Stimulated activated CD8-positive, alpha-beta memory T cell treated with anti-CD3 and anti-CD28 coated beads, Interleukin-4, amount 100 ng/mL, for 24 hours (primary cell): ENCODE results near the gene IGF1R.

Experiments used
- DNase-seq: peaks from one replicate; pipeline ENCODE4 v3.0.0-alpha.2; 2020; ENCODE audit warnings: low read depth

The IGF1R gene

GRCh38 chr15:98671060-98672008, 23.0 kb downstream of the IGF1R start:
- DNase-seq = no peak

DNA sequence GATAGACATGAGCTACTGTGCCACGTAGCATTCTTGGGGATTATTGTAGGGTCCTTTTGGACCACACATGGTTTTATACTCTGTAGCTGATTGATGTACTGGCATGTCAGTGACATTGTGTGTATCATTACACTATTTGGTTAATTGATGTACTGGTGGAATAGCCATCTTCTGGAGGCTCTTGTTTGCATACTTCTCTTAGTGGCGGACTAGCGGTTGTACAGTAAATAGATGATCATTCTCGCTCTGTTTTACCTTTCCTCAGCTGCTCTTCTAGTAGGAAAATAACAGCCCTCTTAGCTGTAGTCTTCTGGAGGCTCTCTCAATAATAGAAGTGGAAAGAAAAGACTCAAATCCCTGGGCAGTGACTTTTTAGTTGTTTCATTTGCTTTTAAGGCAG, 24.8 kb downstream of the IGF1R start:
- no peak for DNase-seq

DNA sequence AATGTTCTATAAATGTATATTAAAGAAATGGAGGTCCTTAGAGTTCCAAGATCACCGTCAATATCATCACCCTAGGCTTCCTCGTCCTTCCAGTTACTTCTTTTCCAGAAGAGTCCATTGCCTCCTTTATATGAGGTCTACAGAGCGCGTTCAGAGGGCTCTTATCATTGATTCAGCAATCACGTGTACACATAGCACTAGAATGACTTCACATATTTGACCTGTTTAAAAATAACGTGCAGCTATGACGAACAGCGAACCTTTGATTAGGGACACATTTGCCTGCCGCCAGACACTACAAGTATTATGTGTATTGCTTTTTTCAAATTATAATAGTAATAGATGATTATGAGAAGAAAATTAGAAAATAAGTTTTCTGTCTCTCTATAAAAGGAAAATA, 26.0 kb downstream of the IGF1R start:
- DNase-seq = no peak

DNA sequence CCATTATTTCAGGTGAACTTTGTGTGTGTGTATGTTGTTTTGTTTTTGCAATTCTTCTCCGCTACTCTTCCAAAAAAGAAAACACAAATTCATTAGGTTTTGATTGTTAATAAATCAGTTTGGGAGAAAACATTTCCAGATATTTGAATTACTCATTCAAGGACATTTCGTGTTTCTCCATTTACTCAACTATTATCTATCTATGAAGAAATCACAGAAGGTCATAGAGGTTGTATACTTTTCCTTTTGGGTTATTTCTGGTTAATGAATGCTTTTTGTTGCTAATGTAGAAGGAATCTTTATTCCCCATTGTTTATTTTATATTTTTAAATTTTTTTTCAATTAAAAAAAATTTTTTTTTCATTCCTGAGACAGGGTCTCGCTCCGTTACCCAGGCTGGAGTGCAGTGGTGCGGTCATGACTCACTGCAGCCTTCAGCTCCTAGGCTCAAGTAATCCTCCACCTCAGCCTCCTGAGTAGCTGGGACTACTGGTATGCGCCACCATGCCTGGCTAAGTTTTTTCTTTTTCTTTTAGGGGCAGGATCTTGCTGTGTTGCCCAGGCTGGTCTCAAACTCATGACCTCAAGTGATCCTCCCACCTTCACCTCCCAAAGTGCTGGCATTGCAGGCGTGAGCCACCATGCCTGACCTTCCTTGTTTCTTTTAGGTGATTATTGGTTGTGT, 28.4 kb downstream of the IGF1R start:
- DNase-seq = no peak

- no peak for DNase-seq
Observed at GRCh38 chr15:98677345-98678059, 29.2 kb downstream of the IGF1R start.

GRCh38 chr15:98678484-98678883, 30.1 kb downstream of the IGF1R start:
- no peak for DNase-seq

GRCh38 chr15:98681061-98681460, 32.7 kb downstream of the IGF1R start:
- DNase-seq = no peak

DNA sequence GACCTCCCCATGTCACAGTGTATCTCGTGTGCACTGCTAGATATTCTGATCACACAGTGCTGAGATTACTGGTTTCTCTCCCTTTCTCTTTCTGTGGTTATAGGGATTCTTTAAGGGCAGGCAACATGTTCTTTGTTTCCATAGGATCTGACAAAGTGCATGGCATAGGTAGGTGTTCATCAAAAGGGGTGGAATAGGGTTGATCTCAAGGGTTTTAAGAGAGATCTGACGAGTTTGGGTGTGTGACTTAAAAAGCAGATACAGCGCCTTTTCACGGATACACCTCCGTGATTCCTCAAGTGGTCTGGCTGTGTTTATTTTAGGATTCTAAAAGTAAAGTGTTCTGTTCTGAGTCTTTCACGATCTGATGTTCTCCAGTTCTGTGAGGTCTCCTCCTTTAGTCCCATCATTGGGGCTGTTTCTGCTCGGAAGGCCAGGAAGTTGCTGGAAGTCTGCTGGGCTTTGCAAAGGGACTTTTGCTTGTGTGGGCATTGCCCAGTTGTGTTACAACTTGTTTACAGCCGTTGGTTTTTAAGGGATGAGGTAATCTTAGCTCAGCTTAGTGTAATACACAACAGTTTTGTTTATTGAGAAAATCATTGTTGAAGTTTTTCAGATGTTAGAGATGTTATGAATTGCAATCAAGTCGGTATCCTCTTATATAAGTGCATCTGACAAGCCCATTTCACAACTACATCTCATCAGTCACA, 34.8 kb downstream of the IGF1R start:
- DNase-seq = no peak

DNA sequence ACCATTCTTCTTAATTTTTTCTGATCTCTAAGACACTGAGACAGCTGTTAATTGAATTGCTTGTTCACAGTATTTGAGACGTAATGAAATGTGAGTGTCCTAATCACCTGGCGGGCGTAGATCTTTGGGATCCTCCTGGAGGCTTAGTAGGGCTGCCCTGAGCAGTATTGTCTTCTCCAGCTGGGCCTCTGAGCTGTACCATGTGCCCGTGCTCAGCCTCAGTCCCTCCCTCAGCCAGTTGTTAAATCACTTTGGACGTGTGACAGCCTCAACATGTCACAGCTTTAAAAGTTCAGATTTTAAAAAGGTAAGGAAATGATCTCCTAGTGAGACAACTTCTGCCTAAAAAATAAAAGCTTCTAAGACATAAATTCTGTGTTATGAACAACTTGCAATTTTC, 35.5 kb downstream of the IGF1R start:
- DNase-seq = no peak

DNA sequence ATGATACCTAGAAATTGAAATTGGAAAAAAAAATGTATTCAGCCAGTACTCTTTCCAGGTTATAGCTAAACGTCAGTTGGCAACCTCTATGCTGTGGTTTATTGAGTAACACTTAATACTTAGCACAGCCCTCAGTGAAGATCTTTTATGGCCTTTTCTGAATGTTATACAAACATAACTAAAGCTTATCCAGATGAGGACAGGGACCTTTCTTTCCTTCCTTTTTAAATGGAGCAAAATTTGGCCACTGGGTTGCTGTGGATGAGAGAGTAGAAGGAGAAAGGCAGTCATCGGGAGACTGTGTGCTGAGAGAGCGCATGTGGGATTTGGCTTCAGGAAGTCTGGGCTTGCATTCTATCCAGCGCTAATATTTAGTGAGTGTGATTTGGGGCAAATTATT, 36.1 kb downstream of the IGF1R start:
- DNase-seq = no peak

DNA sequence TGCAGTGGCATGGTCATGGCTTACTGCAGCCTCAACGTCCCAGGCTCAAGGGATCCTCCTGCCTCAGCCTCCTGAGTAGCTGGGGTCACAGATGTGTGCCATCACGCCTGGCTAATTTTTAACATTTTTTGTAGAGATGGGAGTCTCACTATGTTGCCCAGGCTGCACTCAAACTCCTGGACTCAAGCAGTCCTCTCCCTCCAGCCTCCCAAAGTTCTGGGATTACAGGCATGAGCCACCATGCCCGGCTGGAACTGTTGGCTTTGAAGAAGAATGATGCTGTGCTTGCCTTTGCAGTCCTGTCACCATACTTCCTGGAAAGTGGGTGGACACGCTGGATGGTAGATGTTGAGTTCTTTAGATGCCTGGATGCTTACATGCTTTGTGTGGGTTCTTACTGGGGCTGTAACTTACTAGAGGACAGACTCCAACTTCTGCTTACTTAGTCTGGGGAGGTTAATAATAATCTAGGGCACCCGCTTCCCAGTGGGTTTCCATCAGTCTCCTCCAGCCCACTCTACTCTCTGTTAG, 36.7 kb downstream of the IGF1R start:
- DNase-seq = no peak

GRCh38 chr15:98686983-98687382, 38.6 kb downstream of the IGF1R start:
- no peak for DNase-seq

DNA sequence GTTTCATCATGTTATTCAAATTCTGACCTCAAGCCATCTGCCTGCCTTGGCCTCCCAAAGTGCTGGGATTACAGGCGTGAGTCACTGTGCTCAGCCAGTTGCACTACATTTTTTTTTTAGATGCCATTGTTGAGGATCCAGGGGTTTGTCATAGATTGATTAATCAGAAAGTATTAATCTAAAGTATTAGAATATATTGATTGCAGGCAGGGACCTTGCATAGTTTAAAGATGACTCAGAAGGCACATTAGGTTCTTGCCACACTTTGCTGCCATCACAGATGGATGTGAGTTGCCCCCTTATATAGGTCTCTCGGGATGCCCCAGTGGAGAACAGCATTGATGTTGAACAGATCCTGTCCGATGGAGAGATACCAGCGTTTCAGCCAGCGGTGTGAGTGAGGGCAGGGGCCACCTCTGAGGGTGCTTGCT, 41.1 kb downstream of the IGF1R start:
- DNase-seq = no peak

- no peak for DNase-seq
Observed at GRCh38 chr15:98690272-98690950, 42.1 kb downstream of the IGF1R start.

DNA sequence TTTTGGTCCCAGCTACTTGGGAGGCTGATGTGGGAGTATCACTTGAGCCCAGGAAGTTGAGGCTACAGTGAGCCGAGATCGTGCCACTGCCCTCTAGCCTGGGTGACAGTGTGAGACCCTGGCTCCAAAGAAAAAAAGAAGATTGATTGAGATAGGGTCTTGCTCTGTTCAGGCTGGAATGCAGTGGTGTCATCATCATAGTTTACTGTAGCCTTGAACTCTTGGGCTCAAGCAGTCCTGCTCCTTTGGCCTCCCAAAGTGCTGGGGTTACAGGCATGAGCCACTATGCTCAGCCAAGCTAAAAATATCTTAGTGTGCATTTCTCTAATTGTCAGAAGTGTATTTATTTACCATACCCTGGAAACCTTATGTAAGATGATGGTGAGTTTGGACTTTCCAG, 43.9 kb downstream of the IGF1R start:
- DNase-seq = no peak

DNA sequence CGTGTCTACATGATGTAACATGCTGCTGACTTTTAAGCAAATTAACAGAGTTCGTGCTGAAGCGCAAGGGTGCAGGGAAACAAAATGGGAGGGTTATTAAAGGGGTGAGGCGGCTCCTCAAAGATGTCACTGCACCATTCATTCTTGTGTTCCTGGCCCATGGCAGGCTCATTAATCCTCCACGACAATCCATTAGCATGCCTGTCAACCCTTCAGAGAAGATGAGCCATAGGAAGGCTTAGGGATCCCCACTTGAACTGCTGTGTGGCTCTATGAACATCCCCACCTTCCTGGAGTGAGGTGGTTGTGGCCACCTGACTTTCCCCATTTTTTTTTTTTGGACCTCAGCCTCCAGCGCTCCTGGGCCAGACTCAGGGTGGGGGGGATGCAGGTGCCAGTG, 45.8 kb downstream of the IGF1R start:
- DNase-seq = no peak

DNA sequence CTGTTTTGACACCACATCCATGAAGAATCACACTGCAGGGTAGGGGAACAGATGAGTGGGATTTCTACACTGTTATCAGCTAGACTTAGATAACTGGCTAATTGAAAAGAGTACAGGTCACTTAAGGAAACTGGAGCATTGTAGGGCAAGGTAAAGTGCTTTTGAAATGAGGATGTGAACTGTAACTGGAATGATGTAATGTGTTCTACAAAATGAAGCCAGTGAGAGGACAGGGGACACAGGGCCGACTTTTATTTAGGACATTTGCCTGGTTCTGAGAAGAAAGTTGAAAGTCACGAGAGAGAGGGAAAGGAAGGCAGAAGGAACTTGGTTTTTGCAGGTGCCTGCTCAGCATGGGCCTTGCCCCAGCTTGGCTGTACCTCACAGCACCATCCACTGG, 50.5 kb downstream of the IGF1R start:
- DNase-seq = no peak

- DNase-seq = no peak
Observed at GRCh38 chr15:98699591-98700424, 51.5 kb downstream of the IGF1R start.

- DNase-seq = no peak
Observed at GRCh38 chr15:98700519-98700918, 52.2 kb downstream of the IGF1R start.

GRCh38 chr15:98703126-98703685, 54.9 kb downstream of the IGF1R start:
- no peak for DNase-seq
